Liver (tissue), 9 donors: ENCODE results near the gene NCOR1. TPM values are rescaled to one million over a fixed set of nuclear protein-coding genes. Genes with fewer than 3 reads are reported as not detected.

Experiments
- DNase-seq: peaks from one replicate; pipeline ENCODE4 v3.0.0-alpha.2; 2017; ENCODE audit warnings: low spot score
- H3K27ac ChIP-seq, 2 donors: one replicate each; pipeline ENCODE4 v1.7.0; 2013; ENCODE audit warnings: inconsistent platforms in 2 of 2, low read length in 2 of 2, control low read depth in 1 of 2, low read depth in 1 of 2, mild to moderate bottlenecking in 1 of 2
- H3K27me3 ChIP-seq, 4 donors: one replicate each; pipeline versions ENCODE4 v1.6.1 to v1.7.0; 2013; ENCODE audit warnings: low read length in 3 of 4, inconsistent platforms in 1 of 4, mild to moderate bottlenecking in 1 of 4, moderate library complexity in 1 of 4; ENCODE audit not compliant: control insufficient read depth in 4 of 4, insufficient read depth in 4 of 4
- H3K36me3 ChIP-seq, 4 donors: one replicate each; pipeline versions ENCODE4 v1.6.1 to v1.7.0; 2013; ENCODE audit warnings: low read length in 3 of 4, mild to moderate bottlenecking in 3 of 4, low read depth in 1 of 4, moderate library complexity in 1 of 4; ENCODE audit not compliant: control insufficient read depth in 4 of 4, insufficient read depth in 3 of 4
- H3K4me1 ChIP-seq, 4 donors: one replicate each; pipeline versions ENCODE4 v1.6.1 to v1.7.0; 2013; ENCODE audit warnings: low read length in 3 of 4, mild to moderate bottlenecking in 3 of 4, moderate library complexity in 1 of 4; ENCODE audit not compliant: control insufficient read depth in 4 of 4, insufficient read depth in 4 of 4
- H3K4me3 ChIP-seq, 3 donors: one replicate each; pipeline versions ENCODE4 v1.6.1 to v1.7.0; 2013; ENCODE audit warnings: low read length in 3 of 3, control low read depth in 1 of 3, low read depth in 1 of 3, mild to moderate bottlenecking in 1 of 3
- H3K9ac ChIP-seq, 2 donors: one replicate each; pipeline ENCODE4 v1.7.0; 2013; ENCODE audit warnings: low read length in 2 of 2, mild to moderate bottlenecking in 2 of 2, moderate library complexity in 2 of 2, control low read depth in 1 of 2, low read depth in 1 of 2
- H3K9me3 ChIP-seq, 4 donors: one replicate each; pipeline versions ENCODE4 v1.6.1 to v1.7.0; 2013; ENCODE audit warnings: low read length in 3 of 4; ENCODE audit not compliant: control insufficient read depth in 4 of 4
- EGR1 ChIP-seq, 2 donors: IDR thresholded peaks; 2 replicates each; pipeline ENCODE4 v1.6.1; 2016 to 2018; ENCODE audit warnings: antibody characterized with exemption in 2 of 2, low read depth in 2 of 2
- FOXA1 ChIP-seq: IDR thresholded peaks from 2 replicates; pipeline ENCODE4 v1.6.1; 2016; ENCODE audit warnings: antibody characterized with exemption
- FOXA2 ChIP-seq: IDR thresholded peaks from 2 replicates; pipeline ENCODE4 v1.6.1; 2016; ENCODE audit warnings: antibody characterized with exemption
- GABPA ChIP-seq, 2 donors: IDR thresholded peaks in 1 of 2; conservative IDR thresholded peaks in 1 of 2; 2 replicates each; pipeline ENCODE4 v1.6.1; 2016; ENCODE audit warnings: antibody characterized with exemption in 2 of 2, mild to moderate bottlenecking in 1 of 2, moderate library complexity in 1 of 2
- HNF4A ChIP-seq, 2 donors: conservative IDR thresholded peaks; 2 replicates each; pipeline ENCODE4 v1.6.1; 2016; ENCODE audit warnings: antibody characterized with exemption in 2 of 2, mild to moderate bottlenecking in 2 of 2
- HNF4G ChIP-seq: IDR thresholded peaks from 2 replicates; pipeline ENCODE4 v1.6.1; 2016; ENCODE audit warnings: antibody characterized with exemption
- JUND ChIP-seq, 2 donors: IDR thresholded peaks; 2 replicates each; pipeline ENCODE4 v1.6.1; 2016; ENCODE audit warnings: antibody characterized with exemption in 2 of 2
- NR2F2 ChIP-seq: IDR thresholded peaks from 2 replicates; pipeline ENCODE4 v1.6.1; 2016; ENCODE audit warnings: antibody characterized with exemption
- RAD21 ChIP-seq, 2 donors: IDR thresholded peaks; 2 replicates each; pipeline ENCODE4 v1.6.1; 2016; ENCODE audit warnings: antibody characterized with exemption in 2 of 2, mild to moderate bottlenecking in 2 of 2
- RXRA ChIP-seq, 2 donors: IDR thresholded peaks; 2 replicates each; pipeline ENCODE4 v1.6.1; 2017 to 2018; ENCODE audit warnings: antibody characterized with exemption in 2 of 2, mild to moderate bottlenecking in 1 of 2
- SP1 ChIP-seq: IDR thresholded peaks from 2 replicates; pipeline ENCODE4 v1.6.1; 2018; ENCODE audit warnings: antibody characterized with exemption, mild to moderate bottlenecking
- TAF1 ChIP-seq: conservative IDR thresholded peaks from 2 replicates; pipeline ENCODE4 v1.6.1; 2016; ENCODE audit warnings: antibody characterized with exemption, mild to moderate bottlenecking
- YY1 ChIP-seq: IDR thresholded peaks from 2 replicates; pipeline ENCODE4 v1.6.1; 2016; ENCODE audit warnings: antibody characterized with exemption, mild to moderate bottlenecking
- WGBS: extraction: QIAGEN DNeasy Blood & Tissue Kit; methylation state at CpG from one replicate; pipeline ENCODE4 v1.1.7; 2013; 5-methylcytosine and 5-hydroxymethylcytosine counted together
- polyA plus RNA-seq, 2 donors: library from polyadenylated mRNA; stranded (reverse) in 1 of 2; unstranded in 1 of 2; fragments of 200-250 nt in 1 of 2; fragments of >200 nt in 1 of 2; fragmentation: Nextera tagmentation in 1 of 2; extraction: Ambion mirVana in 1 of 2; gene quantifications; one replicate each; pipeline versions ENCODE4 v1.2.1 to v1.2.3, GENCODE V29; 2013 to 2015
- total RNA-seq, 2 donors: library from RNA; depleted of rRNA; stranded (reverse); fragments of >200 nt; gene quantifications; one replicate each; pipeline ENCODE4 v1.2.3, GENCODE V29; 2014
- TF ChIP-seq, protein P1 (sequence below): IDR thresholded peaks from 2 replicates; pipeline ENCODE4 v1.6.1; 2016; ENCODE audit warnings: antibody characterized with exemption
- TF ChIP-seq, protein P2 (sequence below): fragments of 150-350 bp; IDR thresholded peaks from 2 replicates; pipeline ENCODE4 v1.5.1; 2017; ENCODE audit warnings: improper control_type of control experiment, low read depth, low read length; ENCODE audit not compliant: missing input control
- TF ChIP-seq, protein P3 (sequence below): IDR thresholded peaks from 2 replicates; pipeline ENCODE4 v1.6.1; 2016; ENCODE audit warnings: antibody characterized with exemption
- TF ChIP-seq, protein P4 (sequence below): IDR thresholded peaks from 2 replicates; pipeline ENCODE4 v1.6.1; 2016; ENCODE audit warnings: antibody characterized with exemption, mild to moderate bottlenecking
- TF ChIP-seq, protein P5 (sequence below): IDR thresholded peaks from 2 replicates; pipeline ENCODE4 v1.6.1; 2016; ENCODE audit warnings: antibody characterized with exemption
- donor health status: healthy.
- donor health status: healthy.
- donor health status: healthy.
- donor health status: healthy.
- donor health status: healthy.

Gene NCOR1
- total and polyA plus RNA-seq, 4 donors, result 23.6 to 94.8 (median 77.0) TPM

DNA sequence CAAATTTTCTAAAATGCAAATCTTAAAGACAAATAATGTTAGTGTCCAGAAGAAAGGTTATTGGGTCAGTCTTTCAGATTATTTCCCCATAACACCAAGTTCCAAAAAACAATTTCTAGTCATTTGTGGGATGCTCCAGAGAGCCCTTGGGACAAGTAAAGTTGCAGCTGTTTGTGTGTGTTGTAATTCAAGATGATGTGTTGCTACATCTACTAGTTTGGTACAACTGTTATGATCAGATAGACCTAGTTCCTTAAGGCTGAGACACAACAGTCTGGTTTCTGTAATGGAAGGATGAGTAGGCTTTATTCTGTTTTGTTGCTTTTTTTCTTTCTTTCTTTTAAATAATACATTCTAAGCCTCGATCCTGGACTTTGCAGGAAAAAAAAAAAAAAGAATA, 43.6 kb upstream of the NCOR1 start:
- no peak overlapping the region for H3K4me3 ChIP-seq
- TF ChIP-seq HNF4G (no peak), FOXA2 (no peak), YY1 (no peak), JUND (IDR thresholded peaks at IDR 0.05) (no peak), HNF4A (conservative IDR thresholded peaks at IDR 0.05) (no peak), RAD21 (IDR thresholded peaks at IDR 0.05) (no peak), RXRA (IDR thresholded peaks at IDR 0.05) (no peak), SP1 (no peak), TAF1 (no peak), GABPA (IDR thresholded peaks at IDR 0.05 in 1 of 2, conservative IDR thresholded peaks at IDR 0.05 in 1 of 2) (no peak), FOXA1 (no peak), EGR1 (IDR thresholded peaks at IDR 0.05; ENCODE audit: low read depth in 2 of 2) (no peak), NR2F2 (no peak)
- TF ChIP-seq, protein P1, sequence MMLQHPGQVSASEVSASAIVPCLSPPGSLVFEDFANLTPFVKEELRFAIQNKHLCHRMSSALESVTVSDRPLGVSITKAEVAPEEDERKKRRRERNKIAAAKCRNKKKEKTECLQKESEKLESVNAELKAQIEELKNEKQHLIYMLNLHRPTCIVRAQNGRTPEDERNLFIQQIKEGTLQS, result no peak
- TF ChIP-seq, protein P2, sequence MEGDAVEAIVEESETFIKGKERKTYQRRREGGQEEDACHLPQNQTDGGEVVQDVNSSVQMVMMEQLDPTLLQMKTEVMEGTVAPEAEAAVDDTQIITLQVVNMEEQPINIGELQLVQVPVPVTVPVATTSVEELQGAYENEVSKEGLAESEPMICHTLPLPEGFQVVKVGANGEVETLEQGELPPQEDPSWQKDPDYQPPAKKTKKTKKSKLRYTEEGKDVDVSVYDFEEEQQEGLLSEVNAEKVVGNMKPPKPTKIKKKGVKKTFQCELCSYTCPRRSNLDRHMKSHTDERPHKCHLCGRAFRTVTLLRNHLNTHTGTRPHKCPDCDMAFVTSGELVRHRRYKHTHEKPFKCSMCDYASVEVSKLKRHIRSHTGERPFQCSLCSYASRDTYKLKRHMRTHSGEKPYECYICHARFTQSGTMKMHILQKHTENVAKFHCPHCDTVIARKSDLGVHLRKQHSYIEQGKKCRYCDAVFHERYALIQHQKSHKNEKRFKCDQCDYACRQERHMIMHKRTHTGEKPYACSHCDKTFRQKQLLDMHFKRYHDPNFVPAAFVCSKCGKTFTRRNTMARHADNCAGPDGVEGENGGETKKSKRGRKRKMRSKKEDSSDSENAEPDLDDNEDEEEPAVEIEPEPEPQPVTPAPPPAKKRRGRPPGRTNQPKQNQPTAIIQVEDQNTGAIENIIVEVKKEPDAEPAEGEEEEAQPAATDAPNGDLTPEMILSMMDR, result no peak
- TF ChIP-seq, protein P3, sequence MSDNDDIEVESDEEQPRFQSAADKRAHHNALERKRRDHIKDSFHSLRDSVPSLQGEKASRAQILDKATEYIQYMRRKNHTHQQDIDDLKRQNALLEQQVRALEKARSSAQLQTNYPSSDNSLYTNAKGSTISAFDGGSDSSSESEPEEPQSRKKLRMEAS, result no peak
- TF ChIP-seq, protein P4, sequence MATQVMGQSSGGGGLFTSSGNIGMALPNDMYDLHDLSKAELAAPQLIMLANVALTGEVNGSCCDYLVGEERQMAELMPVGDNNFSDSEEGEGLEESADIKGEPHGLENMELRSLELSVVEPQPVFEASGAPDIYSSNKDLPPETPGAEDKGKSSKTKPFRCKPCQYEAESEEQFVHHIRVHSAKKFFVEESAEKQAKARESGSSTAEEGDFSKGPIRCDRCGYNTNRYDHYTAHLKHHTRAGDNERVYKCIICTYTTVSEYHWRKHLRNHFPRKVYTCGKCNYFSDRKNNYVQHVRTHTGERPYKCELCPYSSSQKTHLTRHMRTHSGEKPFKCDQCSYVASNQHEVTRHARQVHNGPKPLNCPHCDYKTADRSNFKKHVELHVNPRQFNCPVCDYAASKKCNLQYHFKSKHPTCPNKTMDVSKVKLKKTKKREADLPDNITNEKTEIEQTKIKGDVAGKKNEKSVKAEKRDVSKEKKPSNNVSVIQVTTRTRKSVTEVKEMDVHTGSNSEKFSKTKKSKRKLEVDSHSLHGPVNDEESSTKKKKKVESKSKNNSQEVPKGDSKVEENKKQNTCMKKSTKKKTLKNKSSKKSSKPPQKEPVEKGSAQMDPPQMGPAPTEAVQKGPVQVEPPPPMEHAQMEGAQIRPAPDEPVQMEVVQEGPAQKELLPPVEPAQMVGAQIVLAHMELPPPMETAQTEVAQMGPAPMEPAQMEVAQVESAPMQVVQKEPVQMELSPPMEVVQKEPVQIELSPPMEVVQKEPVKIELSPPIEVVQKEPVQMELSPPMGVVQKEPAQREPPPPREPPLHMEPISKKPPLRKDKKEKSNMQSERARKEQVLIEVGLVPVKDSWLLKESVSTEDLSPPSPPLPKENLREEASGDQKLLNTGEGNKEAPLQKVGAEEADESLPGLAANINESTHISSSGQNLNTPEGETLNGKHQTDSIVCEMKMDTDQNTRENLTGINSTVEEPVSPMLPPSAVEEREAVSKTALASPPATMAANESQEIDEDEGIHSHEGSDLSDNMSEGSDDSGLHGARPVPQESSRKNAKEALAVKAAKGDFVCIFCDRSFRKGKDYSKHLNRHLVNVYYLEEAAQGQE, result no peak
- TF ChIP-seq, protein P5, sequence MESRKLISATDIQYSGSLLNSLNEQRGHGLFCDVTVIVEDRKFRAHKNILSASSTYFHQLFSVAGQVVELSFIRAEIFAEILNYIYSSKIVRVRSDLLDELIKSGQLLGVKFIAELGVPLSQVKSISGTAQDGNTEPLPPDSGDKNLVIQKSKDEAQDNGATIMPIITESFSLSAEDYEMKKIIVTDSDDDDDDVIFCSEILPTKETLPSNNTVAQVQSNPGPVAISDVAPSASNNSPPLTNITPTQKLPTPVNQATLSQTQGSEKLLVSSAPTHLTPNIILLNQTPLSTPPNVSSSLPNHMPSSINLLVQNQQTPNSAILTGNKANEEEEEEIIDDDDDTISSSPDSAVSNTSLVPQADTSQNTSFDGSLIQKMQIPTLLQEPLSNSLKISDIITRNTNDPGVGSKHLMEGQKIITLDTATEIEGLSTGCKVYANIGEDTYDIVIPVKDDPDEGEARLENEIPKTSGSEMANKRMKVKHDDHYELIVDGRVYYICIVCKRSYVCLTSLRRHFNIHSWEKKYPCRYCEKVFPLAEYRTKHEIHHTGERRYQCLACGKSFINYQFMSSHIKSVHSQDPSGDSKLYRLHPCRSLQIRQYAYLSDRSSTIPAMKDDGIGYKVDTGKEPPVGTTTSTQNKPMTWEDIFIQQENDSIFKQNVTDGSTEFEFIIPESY, result no peak
- H3K9me3 ChIP-seq, result no peaks in the 10 kb centered on the region
- H3K27ac ChIP-seq, result no peak overlapping the region
- H3K36me3 ChIP-seq, result no peaks in the 10 kb centered on the region
- peaks cover 0 to 18% (median 13%) of the 10 kb centered on the region in 4 donors for H3K4me1 ChIP-seq
- no peaks in the 10 kb centered on the region for H3K27me3 ChIP-seq
- no peak overlapping the region for H3K9ac ChIP-seq
- WGBS, result 83% methylated on average over 1 of the region's 1 CpG
- no peak for DNase-seq
